HCT116 (cell line): ENCODE results near the gene RHBDD1.

Experiments
- CEBPB ChIP-seq: IDR thresholded peaks from 2 replicates; pipeline ENCODE4 v1.6.1; 2012; ENCODE audit warnings: low read depth
- POLR2A ChIP-seq: IDR thresholded peaks from 2 replicates; pipeline ENCODE4 v1.7.0; 2011; ENCODE audit warnings: borderline replicate concordance; ENCODE audit not compliant: insufficient read depth, insufficient read length; ENCODE audit errors: extremely low read depth
- SIN3A ChIP-seq: IDR thresholded peaks from 2 replicates; pipeline ENCODE4 v1.6.1; 2012; ENCODE audit warnings: low read depth
- TF ChIP-seq, protein P1 (sequence below), 3 experiments: fragments of 200-600 bp in 1 of 3; sonication (generic) in 1 of 3; IDR thresholded peaks in 2 of 3; conservative IDR thresholded peaks in 1 of 3; 2 replicates each; pipeline ENCODE4 v1.5.1; 2012 to 2017; ENCODE audit warnings: low read depth in 2 of 3, low read length in 2 of 3, antibody characterized with exemption in 1 of 3, borderline replicate concordance in 1 of 3, control low read depth in 1 of 3, mild to moderate bottlenecking in 1 of 3, mixed read lengths in 1 of 3, mixed run types in 1 of 3, moderate library complexity in 1 of 3; ENCODE audit not compliant: insufficient read depth in 1 of 3
- TF ChIP-seq, protein P2 (sequence below): IDR thresholded peaks from 2 replicates; pipeline ENCODE4 v1.6.1; 2012

DNA sequence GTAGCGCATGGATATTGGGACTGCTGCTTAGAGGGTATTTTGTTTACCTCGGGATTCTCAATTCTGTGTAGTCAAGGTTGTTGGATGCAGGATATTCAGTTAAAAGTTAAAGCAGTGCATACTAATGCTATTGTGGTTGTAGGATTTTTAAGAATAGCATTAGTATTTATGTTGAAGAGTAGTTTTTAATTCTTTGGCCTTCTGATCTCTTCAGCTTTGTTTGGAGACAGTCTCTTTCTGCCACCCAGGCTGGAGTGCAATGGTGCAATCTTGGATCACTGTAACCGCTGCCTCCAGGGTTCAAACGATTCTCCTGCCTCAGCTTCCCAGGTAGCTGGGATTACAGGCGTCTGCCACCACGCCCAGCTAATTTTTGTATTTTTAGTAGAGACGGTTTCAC is 1.5 kb downstream of the RHBDD1 start:
- TF ChIP-seq, protein P1, sequence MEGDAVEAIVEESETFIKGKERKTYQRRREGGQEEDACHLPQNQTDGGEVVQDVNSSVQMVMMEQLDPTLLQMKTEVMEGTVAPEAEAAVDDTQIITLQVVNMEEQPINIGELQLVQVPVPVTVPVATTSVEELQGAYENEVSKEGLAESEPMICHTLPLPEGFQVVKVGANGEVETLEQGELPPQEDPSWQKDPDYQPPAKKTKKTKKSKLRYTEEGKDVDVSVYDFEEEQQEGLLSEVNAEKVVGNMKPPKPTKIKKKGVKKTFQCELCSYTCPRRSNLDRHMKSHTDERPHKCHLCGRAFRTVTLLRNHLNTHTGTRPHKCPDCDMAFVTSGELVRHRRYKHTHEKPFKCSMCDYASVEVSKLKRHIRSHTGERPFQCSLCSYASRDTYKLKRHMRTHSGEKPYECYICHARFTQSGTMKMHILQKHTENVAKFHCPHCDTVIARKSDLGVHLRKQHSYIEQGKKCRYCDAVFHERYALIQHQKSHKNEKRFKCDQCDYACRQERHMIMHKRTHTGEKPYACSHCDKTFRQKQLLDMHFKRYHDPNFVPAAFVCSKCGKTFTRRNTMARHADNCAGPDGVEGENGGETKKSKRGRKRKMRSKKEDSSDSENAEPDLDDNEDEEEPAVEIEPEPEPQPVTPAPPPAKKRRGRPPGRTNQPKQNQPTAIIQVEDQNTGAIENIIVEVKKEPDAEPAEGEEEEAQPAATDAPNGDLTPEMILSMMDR (IDR thresholded peaks at IDR 0.05 in 2 of 3, conservative IDR thresholded peaks at IDR 0.05 in 1 of 3; ENCODE audit: borderline replicate concordance in 1 of 3, insufficient read depth in 1 of 3, low read depth in 2 of 3, low read length in 2 of 3): no peak
- peak; percentile 2 for TF ChIP-seq POLR2A
- TF ChIP-seq CEBPB: no peak
- TF ChIP-seq SIN3A: no peak
- TF ChIP-seq, protein P2, sequence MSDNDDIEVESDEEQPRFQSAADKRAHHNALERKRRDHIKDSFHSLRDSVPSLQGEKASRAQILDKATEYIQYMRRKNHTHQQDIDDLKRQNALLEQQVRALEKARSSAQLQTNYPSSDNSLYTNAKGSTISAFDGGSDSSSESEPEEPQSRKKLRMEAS: no peak
